Esophagus squamous epithelium (tissue), 5 donors: Measurements from ENCODE around the gene FBXL7. TPM values are rescaled to one million over a fixed set of nuclear protein-coding genes. Genes with fewer than 3 reads are reported as not detected.

Source experiments
- DNase-seq: peaks from one replicate; lab custom pipeline; 2025; lab: John Stamatoyannopoulos, UW
- H3K27ac ChIP-seq, 4 donors: fragments of 200-600 bp; sonication (generic); one replicate each; pipeline ENCODE4 v1.5.1; 2016 to 2019; ENCODE audit warnings: mild to moderate bottlenecking in 1 of 4
- H3K27me3 ChIP-seq, 4 donors: fragments of 200-600 bp; sonication (generic); 1 replicate in 3 of 4; 2 replicates in 1 of 4; pipeline versions ENCODE4 v1.5.1 to v1.6.0; 2017 to 2021; ENCODE audit warnings: antibody characterized with exemption in 1 of 4
- H3K36me3 ChIP-seq, 3 donors: fragments of 200-600 bp; sonication (generic); one replicate each; pipeline ENCODE4 v1.5.1; 2016 to 2019
- H3K4me1 ChIP-seq, 3 donors: fragments of 200-600 bp; sonication (generic); one replicate each; pipeline ENCODE4 v1.5.1; 2017 to 2019
- H3K4me3 ChIP-seq, 4 donors: fragments of 200-600 bp; sonication (generic); 1 replicate in 3 of 4; 2 replicates in 1 of 4; pipeline ENCODE4 v1.5.1; 2016 to 2019; ENCODE audit warnings: mild to moderate bottlenecking in 2 of 4, moderate library complexity in 1 of 4
- H3K9me3 ChIP-seq, 3 donors: fragments of 200-600 bp; sonication (generic); one replicate each; pipeline ENCODE4 v1.5.1; 2016 to 2019
- CTCF ChIP-seq, 6 experiments: fragments of 450-650 bp in 4 of 6; fragments of 200-600 bp in 2 of 6; sonication (generic) in 2 of 6; IDR thresholded peaks; one replicate each; pipeline ENCODE4 v1.5.1; 2016 to 2019; ENCODE audit warnings: antibody characterized with exemption in 6 of 6, mild to moderate bottlenecking in 4 of 6, moderate library complexity in 4 of 6
- POLR2A ChIP-seq, 4 donors: fragments of 450-650 bp; IDR thresholded peaks; one replicate each; pipeline ENCODE4 v1.6.1; 2017; ENCODE audit warnings: antibody characterized with exemption in 4 of 4, mild to moderate bottlenecking in 4 of 4, moderate library complexity in 3 of 4
- WGBS, 2 donors: methylation state at CpG; one replicate each; pipeline ENCODE4 v1.1.5; 2018; 5-methylcytosine and 5-hydroxymethylcytosine counted together
- intact Hi-C: fragments of 100-400 bp; cut with DNase I; formaldehyde crosslinking; loops from one replicate; pipeline ENCODE4 v1.15.0; 2022
- total RNA-seq, 4 donors: library from RNA; depleted of rRNA; stranded (reverse); fragments of >200 nt; gene quantifications; one replicate each; pipeline ENCODE4 v1.1.0, GENCODE V29; 2016
- donor health status: DM: yes; HTN: yes; CAD: no.

Gene FBXL7
- total RNA-seq, 4 donors from 2014 or later = 0.68 to 15.1 (median 2.8) TPM

GRCh38 chr5:15654779-15655178 is 154.8 kb downstream of the FBXL7 start:
- WGBS, 2 donors = 0 to 83% methylated on average over 1 of the region's 1 CpG

GRCh38 chr5:15655683-15656082 is 155.7 kb downstream of the FBXL7 start:
- H3K4me3 ChIP-seq = no peak overlapping the region
- DNase-seq = no peak
- intact Hi-C loops = no loop called here
- WGBS, 2 donors = 76 to 80% methylated on average over 4 of the region's 4 CpGs
- no peaks in the 10 kb centered on the region for H3K9me3 ChIP-seq
- no peaks in the 10 kb centered on the region for H3K27me3 ChIP-seq
- H3K27ac ChIP-seq = no peak overlapping the region
- no peaks in the 10 kb centered on the region for H3K4me1 ChIP-seq
- H3K36me3 ChIP-seq = no peaks in the 10 kb centered on the region
- TF ChIP-seq POLR2A (IDR thresholded peaks at IDR 0.05) (no peak), CTCF (IDR thresholded peaks at IDR 0.05) (no peak)

More at GRCh38 chr5:15654779-15655178, 154.8 kb downstream of the FBXL7 start:
- Histone ChIP-seq H3K4me1 (no peaks in the 10 kb centered on the region), H3K4me3 (no peak overlapping the region), H3K27ac (no peak overlapping the region), H3K9me3 (no peaks in the 10 kb centered on the region), H3K36me3 (no peaks in the 10 kb centered on the region), H3K27me3 (no peaks in the 10 kb centered on the region)
- intact Hi-C loops = no loop called here
- no peak for TF ChIP-seq POLR2A (IDR thresholded peaks at IDR 0.05)
- TF ChIP-seq CTCF (IDR thresholded peaks at IDR 0.05) = no peak
- no peak for DNase-seq

GRCh38 chr5:15664961-15665360 is 165.0 kb downstream of the FBXL7 start:
- no peak overlapping the region for H3K27ac ChIP-seq
- no peak for DNase-seq
- no peaks in the 10 kb centered on the region for H3K4me1 ChIP-seq
- TF ChIP-seq POLR2A (IDR thresholded peaks at IDR 0.05) (no peak), CTCF (IDR thresholded peaks at IDR 0.05) (no peak)
- H3K36me3 ChIP-seq = no peaks in the 10 kb centered on the region
- H3K4me3 ChIP-seq = no peak overlapping the region
- intact Hi-C loops = no loop called here
- H3K27me3 ChIP-seq = no peaks in the 10 kb centered on the region
- H3K9me3 ChIP-seq = no peaks in the 10 kb centered on the region

- Histone ChIP-seq H3K4me1 (no peaks in the 10 kb centered on the region), H3K4me3 (no peak overlapping the region), H3K36me3 (no peaks in the 10 kb centered on the region), H3K9me3 (no peaks in the 10 kb centered on the region), H3K27me3 (no peaks in the 10 kb centered on the region), H3K27ac (no peak overlapping the region)
- intact Hi-C loops = no loop called here
- TF ChIP-seq CTCF (IDR thresholded peaks at IDR 0.05) (no peak), POLR2A (IDR thresholded peaks at IDR 0.05) (no peak)
- DNase-seq = no peak
- WGBS, 2 donors = 86 to 90% methylated on average over 2 of the region's 2 CpGs
Observed at GRCh38 chr5:15669826-15670225, 169.8 kb downstream of the FBXL7 start.

- no peaks in the 10 kb centered on the region for H3K4me1 ChIP-seq
- no peak for TF ChIP-seq POLR2A (IDR thresholded peaks at IDR 0.05)
- TF ChIP-seq CTCF (IDR thresholded peaks at IDR 0.05) = no peak
- no peaks in the 10 kb centered on the region for H3K27me3 ChIP-seq
- H3K4me3 ChIP-seq = no peak overlapping the region
- DNase-seq = no peak
- H3K36me3 ChIP-seq = no peaks in the 10 kb centered on the region
- intact Hi-C loops = no loop called here
- H3K9me3 ChIP-seq = no peaks in the 10 kb centered on the region
- H3K27ac ChIP-seq = no peak overlapping the region
- 76 to 79% methylated on average over 2 of the region's 2 CpGs for WGBS, 2 donors
Observed at GRCh38 chr5:15674716-15675115, 174.7 kb downstream of the FBXL7 start.
